Measurements from ENCODE around the gene KCTD19.

The KCTD19 gene

DNA sequence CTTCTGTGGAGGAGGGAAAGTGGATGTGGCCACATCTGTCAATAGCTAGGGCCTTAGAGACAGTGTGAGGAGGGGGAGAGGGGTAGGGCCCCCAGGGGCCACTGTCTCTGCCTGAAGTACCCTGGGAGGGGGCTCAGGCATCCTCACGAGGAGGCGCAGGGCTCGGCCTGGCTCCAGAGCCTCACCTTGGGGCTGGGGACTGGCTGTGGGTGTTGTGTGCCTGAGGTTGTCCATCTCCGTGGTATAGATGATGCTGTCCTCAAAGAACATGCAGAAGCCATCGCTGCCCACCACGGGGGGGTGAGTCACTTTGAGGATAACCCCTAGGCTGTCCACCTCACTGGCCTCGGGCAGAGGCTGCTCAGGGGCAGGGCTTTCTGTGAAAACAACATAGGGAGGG, 35.1 kb downstream of the KCTD19 start:
- Histone ChIP-seq H3K4me3 (ENCODE audit: low read depth, low read length) (no peak overlapping the region), H3K23ac (ENCODE audit: low read length) (no peak overlapping the region), H2AK5ac (ENCODE audit: low read length) (no peak overlapping the region), H3K27ac (ENCODE audit: low read depth, low read length) (no peak overlapping the region), H3K27me3 (ENCODE audit: insufficient read depth, low read length) (no peaks in the 10 kb centered on the region), H4K8ac (ENCODE audit: low read depth, low read length) (no peak overlapping the region), H2BK12ac (ENCODE audit: low read length) (no peak overlapping the region), H3K18ac (ENCODE audit: low read length) (no peak overlapping the region), H2BK5ac (ENCODE audit: low read depth, low read length, poor library complexity) (no peak overlapping the region), H3K79me2 (ENCODE audit: control insufficient read depth, insufficient read depth, low read length, poor library complexity) (no peaks in the 10 kb centered on the region), H3K9me3 (ENCODE audit: insufficient read depth, low read depth, low read length) (peaks cover 7% of the 10 kb centered on the region), H4K91ac (ENCODE audit: low read depth, low read length) (no peak overlapping the region), H3K79me1 (ENCODE audit: low read length) (no peaks in the 10 kb centered on the region), H2BK120ac (ENCODE audit: insufficient read depth, low read length, poor library complexity) (no peak overlapping the region), H3K4ac (ENCODE audit: low read depth, low read length) (no peak overlapping the region), H3K36me3 (ENCODE audit: control insufficient read depth in 1 of 2, insufficient read depth in 2 of 2, low read length in 2 of 2) (no peaks in the 10 kb centered on the region), H3K14ac (ENCODE audit: low read length) (no peak overlapping the region), H4K12ac (ENCODE audit: low read depth, low read length) (no peak overlapping the region), H3K4me1 (ENCODE audit: control insufficient read depth in 1 of 2, insufficient read depth in 2 of 2, low read length in 2 of 2) (no peaks in the 10 kb centered on the region), H2AFZ (ENCODE audit: insufficient read depth, low read length, poor library complexity) (no peak overlapping the region), H3K9ac (ENCODE audit: low read length) (no peak overlapping the region), H3K4me2 (ENCODE audit: low read length) (no peak overlapping the region)
- WGBS (ENCODE audit: extremely low coverage, insufficient coverage, insufficient read length), result no CpG with 5 or more reads among the region's 7 CpGs
- no peak for DNase-seq

DNA sequence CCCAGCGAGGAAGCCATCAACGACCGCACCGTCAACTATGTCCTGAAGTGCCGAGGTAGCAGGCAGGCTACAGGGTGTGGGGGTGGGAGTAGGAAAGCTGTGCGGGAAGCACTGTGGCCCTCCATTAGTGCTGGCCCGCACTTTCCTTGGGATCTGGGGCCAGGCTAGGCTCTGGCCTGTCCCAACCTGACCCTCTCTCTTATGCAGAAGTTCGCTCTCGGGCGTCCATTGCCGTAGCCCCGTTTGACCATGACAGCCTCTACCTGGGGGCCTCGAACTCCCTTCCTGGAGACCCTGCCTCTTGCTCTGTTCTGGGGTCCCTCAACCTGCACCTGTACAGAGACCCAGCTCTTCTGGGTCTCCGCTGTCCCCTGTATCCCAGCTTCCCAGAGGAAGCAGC, 38.6 kb downstream of the KCTD19 start:
- Histone ChIP-seq H3K9ac (ENCODE audit: low read length) (no peak overlapping the region), H4K91ac (ENCODE audit: low read depth, low read length) (no peak overlapping the region), H2BK120ac (ENCODE audit: insufficient read depth, low read length, poor library complexity) (no peak overlapping the region), H4K8ac (ENCODE audit: low read depth, low read length) (no peak overlapping the region), H3K27ac (ENCODE audit: low read depth, low read length) (no peak overlapping the region), H2AK5ac (ENCODE audit: low read length) (no peak overlapping the region), H3K36me3 (ENCODE audit: control insufficient read depth in 1 of 2, insufficient read depth in 2 of 2, low read length in 2 of 2) (no peaks in the 10 kb centered on the region), H3K14ac (ENCODE audit: low read length) (no peak overlapping the region), H3K79me1 (ENCODE audit: low read length) (no peaks in the 10 kb centered on the region), H3K9me3 (ENCODE audit: insufficient read depth, low read depth, low read length) (no peaks in the 10 kb centered on the region), H3K4ac (ENCODE audit: low read depth, low read length) (no peak overlapping the region), H2BK5ac (ENCODE audit: low read depth, low read length, poor library complexity) (no peak overlapping the region), H3K23ac (ENCODE audit: low read length) (no peak overlapping the region), H3K18ac (ENCODE audit: low read length) (no peak overlapping the region), H3K79me2 (ENCODE audit: control insufficient read depth, insufficient read depth, low read length, poor library complexity) (no peaks in the 10 kb centered on the region), H3K4me3 (ENCODE audit: low read depth, low read length) (no peak overlapping the region), H3K4me1 (ENCODE audit: control insufficient read depth in 1 of 2, insufficient read depth in 2 of 2, low read length in 2 of 2) (no peaks in the 10 kb centered on the region), H3K4me2 (ENCODE audit: low read length) (no peak overlapping the region), H2AFZ (ENCODE audit: insufficient read depth, low read length, poor library complexity) (no peak overlapping the region), H4K12ac (ENCODE audit: low read depth, low read length) (no peak overlapping the region), H3K27me3 (ENCODE audit: insufficient read depth, low read length) (no peaks in the 10 kb centered on the region), H2BK12ac (ENCODE audit: low read length) (no peak overlapping the region)
- WGBS (ENCODE audit: extremely low coverage, insufficient coverage, insufficient read length), result no CpG with 5 or more reads among the region's 14 CpGs
- DNase-seq, result no peak

DNA sequence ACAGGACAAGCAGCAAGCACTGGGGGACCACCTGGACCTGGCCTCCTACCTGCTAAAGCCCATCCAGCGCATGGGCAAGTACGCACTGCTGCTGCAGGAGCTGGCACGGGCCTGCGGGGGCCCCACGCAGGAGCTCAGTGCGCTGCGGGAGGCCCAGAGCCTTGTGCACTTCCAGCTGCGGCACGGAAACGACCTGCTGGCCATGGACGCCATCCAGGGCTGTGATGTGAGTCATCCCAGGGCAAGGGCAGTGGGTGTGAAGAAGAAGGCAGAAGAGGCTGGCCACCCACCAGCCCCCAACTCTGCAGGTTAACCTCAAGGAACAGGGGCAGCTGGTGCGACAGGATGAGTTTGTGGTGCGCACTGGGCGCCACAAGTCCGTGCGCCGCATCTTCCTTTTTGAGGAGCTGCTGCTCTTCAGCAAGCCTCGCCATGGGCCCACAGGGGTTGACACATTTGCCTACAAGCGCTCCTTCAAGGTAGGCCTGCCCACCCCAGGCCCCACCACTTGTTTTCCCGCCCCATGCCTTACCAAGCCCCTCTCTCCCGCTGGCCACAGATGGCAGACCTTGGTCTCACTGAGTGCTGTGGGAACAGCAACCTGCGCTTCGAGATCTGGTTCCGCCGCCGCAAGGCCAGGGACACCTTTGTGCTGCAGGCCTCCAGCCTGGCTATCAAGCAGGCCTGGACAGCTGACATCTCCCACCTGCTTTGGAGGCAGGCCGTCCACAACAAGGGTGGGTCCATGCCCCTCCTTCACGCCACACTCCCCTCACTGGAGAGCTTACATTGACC, 39.9 kb downstream of the KCTD19 start:
- no peak overlapping the region for H2BK5ac ChIP-seq (ENCODE audit: low read depth, low read length, poor library complexity)
- H3K4me1 ChIP-seq (ENCODE audit: control insufficient read depth in 1 of 2, insufficient read depth in 2 of 2, low read length in 2 of 2), result no peaks in the 10 kb centered on the region
- H3K36me3 ChIP-seq (ENCODE audit: control insufficient read depth in 1 of 2, insufficient read depth in 2 of 2, low read length in 2 of 2), result no peaks in the 10 kb centered on the region
- no peak overlapping the region for H2AFZ ChIP-seq (ENCODE audit: insufficient read depth, low read length, poor library complexity)
- no peak overlapping the region for H3K4me3 ChIP-seq (ENCODE audit: low read depth, low read length)
- no peak for DNase-seq
- H3K4me2 ChIP-seq (ENCODE audit: low read length), result no peak overlapping the region
- no peak overlapping the region for H3K27ac ChIP-seq (ENCODE audit: low read depth, low read length)
- H2BK12ac ChIP-seq (ENCODE audit: low read length), result no peak overlapping the region
- no peak overlapping the region for H3K18ac ChIP-seq (ENCODE audit: low read length)
- no peaks in the 10 kb centered on the region for H3K9me3 ChIP-seq (ENCODE audit: insufficient read depth, low read depth, low read length)
- no CpG with 5 or more reads among the region's 28 CpGs for WGBS (ENCODE audit: extremely low coverage, insufficient coverage, insufficient read length)
- no peak overlapping the region for H4K12ac ChIP-seq (ENCODE audit: low read depth, low read length)
- no peak overlapping the region for H3K23ac ChIP-seq (ENCODE audit: low read length)
- H3K27me3 ChIP-seq (ENCODE audit: insufficient read depth, low read length), result no peaks in the 10 kb centered on the region
- no peak overlapping the region for H3K4ac ChIP-seq (ENCODE audit: low read depth, low read length)
- H2AK5ac ChIP-seq (ENCODE audit: low read length), result no peak overlapping the region
- no peaks in the 10 kb centered on the region for H3K79me1 ChIP-seq (ENCODE audit: low read length)
- no peak overlapping the region for H2BK120ac ChIP-seq (ENCODE audit: insufficient read depth, low read length, poor library complexity)
- no peak overlapping the region for H4K91ac ChIP-seq (ENCODE audit: low read depth, low read length)
- H4K8ac ChIP-seq (ENCODE audit: low read depth, low read length), result no peak overlapping the region
- H3K9ac ChIP-seq (ENCODE audit: low read length), result no peak overlapping the region
- H3K79me2 ChIP-seq (ENCODE audit: control insufficient read depth, insufficient read depth, low read length, poor library complexity), result no peaks in the 10 kb centered on the region
- H3K14ac ChIP-seq (ENCODE audit: low read length), result no peak overlapping the region

DNA sequence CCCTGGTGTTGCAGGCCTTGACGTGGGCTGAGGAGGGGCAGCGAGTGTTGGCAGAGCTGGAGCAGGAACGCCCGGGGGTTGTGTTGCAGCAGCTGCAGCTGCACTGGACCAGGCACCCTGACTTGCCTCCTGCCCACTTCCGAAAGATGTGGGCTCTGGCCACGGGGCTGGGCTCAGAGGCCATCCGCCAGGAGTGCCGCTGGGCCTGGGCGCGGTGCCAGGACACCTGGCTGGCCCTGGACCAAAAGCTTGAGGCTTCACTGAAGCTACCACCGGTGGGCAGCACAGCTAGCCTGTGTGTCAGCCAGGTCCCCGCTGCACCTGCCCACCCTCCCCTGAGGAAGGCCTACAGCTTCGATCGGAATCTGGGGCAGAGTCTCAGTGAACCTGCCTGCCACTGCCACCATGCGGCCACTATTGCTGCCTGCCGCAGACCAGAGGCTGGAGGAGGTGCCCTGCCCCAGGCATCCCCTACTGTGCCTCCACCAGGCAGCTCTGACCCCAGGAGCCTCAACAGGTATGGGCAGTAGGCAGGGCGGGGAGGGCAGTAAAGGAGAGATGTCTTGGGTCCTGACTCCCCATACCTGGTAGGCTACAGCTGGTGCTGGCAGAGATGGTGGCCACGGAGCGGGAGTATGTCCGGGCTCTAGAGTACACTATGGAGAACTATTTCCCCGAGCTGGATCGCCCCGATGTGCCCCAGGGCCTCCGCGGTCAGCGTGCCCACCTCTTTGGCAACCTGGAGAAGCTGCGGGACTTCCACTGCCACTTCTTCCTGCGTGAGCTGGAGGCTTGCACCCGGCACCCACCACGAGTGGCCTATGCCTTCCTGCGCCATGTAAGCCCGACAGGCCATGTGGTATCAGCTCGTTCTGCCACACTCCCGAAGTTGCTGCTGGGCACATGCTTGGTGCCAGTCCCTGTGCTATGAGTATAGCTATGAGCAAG, 41.6 kb downstream of the KCTD19 start:
- H3K9ac ChIP-seq (ENCODE audit: low read length), result no peak overlapping the region
- H3K27ac ChIP-seq (ENCODE audit: low read depth, low read length), result no peak overlapping the region
- no peaks in the 10 kb centered on the region for H3K4me1 ChIP-seq (ENCODE audit: control insufficient read depth in 1 of 2, insufficient read depth in 2 of 2, low read length in 2 of 2)
- H4K91ac ChIP-seq (ENCODE audit: low read depth, low read length), result no peak overlapping the region
- H3K9me3 ChIP-seq (ENCODE audit: insufficient read depth, low read depth, low read length), result peaks cover 1% of the 10 kb centered on the region
- H3K23ac ChIP-seq (ENCODE audit: low read length), result no peak overlapping the region
- H2AK5ac ChIP-seq (ENCODE audit: low read length), result no peak overlapping the region
- no peak overlapping the region for H2BK120ac ChIP-seq (ENCODE audit: insufficient read depth, low read length, poor library complexity)
- no peak overlapping the region for H3K4me2 ChIP-seq (ENCODE audit: low read length)
- H3K79me2 ChIP-seq (ENCODE audit: control insufficient read depth, insufficient read depth, low read length, poor library complexity), result no peaks in the 10 kb centered on the region
- no peaks in the 10 kb centered on the region for H3K27me3 ChIP-seq (ENCODE audit: insufficient read depth, low read length)
- no CpG with 5 or more reads among the region's 34 CpGs for WGBS (ENCODE audit: extremely low coverage, insufficient coverage, insufficient read length)
- no peak overlapping the region for H3K4me3 ChIP-seq (ENCODE audit: low read depth, low read length)
- H2AFZ ChIP-seq (ENCODE audit: insufficient read depth, low read length, poor library complexity), result no peak overlapping the region
- H3K18ac ChIP-seq (ENCODE audit: low read length), result no peak overlapping the region
- no peak overlapping the region for H3K14ac ChIP-seq (ENCODE audit: low read length)
- no peak overlapping the region for H2BK5ac ChIP-seq (ENCODE audit: low read depth, low read length, poor library complexity)
- no peak overlapping the region for H4K8ac ChIP-seq (ENCODE audit: low read depth, low read length)
- H4K12ac ChIP-seq (ENCODE audit: low read depth, low read length), result no peak overlapping the region
- no peaks in the 10 kb centered on the region for H3K79me1 ChIP-seq (ENCODE audit: low read length)
- no peak overlapping the region for H3K4ac ChIP-seq (ENCODE audit: low read depth, low read length)
- peak in 1 of 2 donors; percentile 36 for DNase-seq
- no peak overlapping the region for H2BK12ac ChIP-seq (ENCODE audit: low read length)
- no peaks in the 10 kb centered on the region for H3K36me3 ChIP-seq (ENCODE audit: control insufficient read depth in 1 of 2, insufficient read depth in 2 of 2, low read length in 2 of 2)
